Heart left ventricle (tissue), 16 donors: ENCODE measurements around the gene RALB. TPM values are rescaled to one million over a fixed set of nuclear protein-coding genes. Genes with fewer than 3 reads are reported as not detected.

Experiments
- ATAC-seq, 4 donors: fragments of 200-7000 bp; cut with Tn5 transposase; one replicate each; pipeline ENCODE4 v1.9.1; 2020 to 2022; ENCODE audit warnings: moderate library complexity in 4 of 4, mild to moderate bottlenecking in 3 of 4, moderate number of reproducible peaks in 1 of 4
- DNase-seq, 5 donors: peaks; one replicate each; pipeline ENCODE4 v3.0.0-alpha.2; 2020
- H3K27ac ChIP-seq, 12 donors: fragments of 200-600 bp; sonication (generic) in 4 of 12; one replicate each; pipeline versions ENCODE4 v1.5.0 to v1.8.0; 2016 to 2022; ENCODE audit warnings: mild to moderate bottlenecking in 2 of 12
- H3K27me3 ChIP-seq, 9 donors: fragments of 200-600 bp; sonication (generic) in 2 of 9; one replicate each; pipeline versions ENCODE4 v1.5.1 to v1.8.0; 2016 to 2022; ENCODE audit warnings: mild to moderate bottlenecking in 3 of 9
- H3K36me3 ChIP-seq, 9 donors: fragments of 200-600 bp; sonication (generic) in 2 of 9; one replicate each; pipeline versions ENCODE4 v1.5.0 to v1.8.0; 2018 to 2022; ENCODE audit warnings: mild to moderate bottlenecking in 2 of 9
- H3K4me1 ChIP-seq, 12 donors: fragments of 200-600 bp; sonication (generic) in 4 of 12; one replicate each; pipeline versions ENCODE4 v1.5.0 to v1.8.0; 2016 to 2022; ENCODE audit warnings: mild to moderate bottlenecking in 3 of 12
- H3K4me3 ChIP-seq, 12 donors: fragments of 200-600 bp; sonication (generic) in 4 of 12; one replicate each; pipeline versions ENCODE4 v1.5.0 to v1.8.0; 2017 to 2022; ENCODE audit warnings: mild to moderate bottlenecking in 9 of 12, moderate library complexity in 4 of 12
- H3K9me3 ChIP-seq, 12 donors: fragments of 200-600 bp; sonication (generic) in 4 of 12; one replicate each; pipeline versions ENCODE4 v1.5.0 to v1.8.0; 2016 to 2022; ENCODE audit warnings: mild to moderate bottlenecking in 1 of 12
- POLR2A ChIP-seq, 2 donors: fragments of 450-650 bp; IDR thresholded peaks; one replicate each; pipeline ENCODE4 v1.6.1; 2017; ENCODE audit warnings: antibody characterized with exemption in 2 of 2, mild to moderate bottlenecking in 2 of 2, moderate library complexity in 2 of 2
- WGBS, 4 donors: extraction: QIAGEN DNeasy Blood & Tissue Kit in 2 of 4; methylation state at CpG; one replicate each; pipeline versions ENCODE4 v1.1.5 to v1.1.7; 2013 to 2018; 5-methylcytosine and 5-hydroxymethylcytosine counted together
- intact Hi-C, 10 donors: fragments of 100-400 bp; cut with DNase I; formaldehyde crosslinking; loops; one replicate each; pipeline versions ENCODE4 v1.11.1 to v1.14.2; 2022
- polyA plus RNA-seq, 2 donors: library from polyadenylated mRNA; stranded (reverse); fragments of 200-250 nt; gene quantifications; one replicate each; pipeline ENCODE4 v1.2.3, GENCODE V29; 2013
- total RNA-seq, 9 donors: library from RNA; depleted of rRNA in 2 of 9; stranded (reverse); fragments of >200 nt in 2 of 9; fragmentation: NEBNext Ultra II Directional in 3 of 9; extraction: Animal tissue kit (Norgen Biotek cat#: 25700) in 3 of 9; gene quantifications; one replicate each; pipeline versions ENCODE4 v1.1.0 to v1.2.4, GENCODE V29; 2016 to 2023
- TF ChIP-seq, protein P1 (sequence below), 12 donors: fragments of 200-600 bp; sonication (generic) in 4 of 12; IDR thresholded peaks; one replicate each; pipeline versions ENCODE4 v1.5.0 to v1.8.0; 2018 to 2022; ENCODE audit warnings: antibody characterized with exemption in 12 of 12, mild to moderate bottlenecking in 5 of 12
- donor health status: ischemic (EF 13 %, LVEDD 7.1; RV severe dilation, severe dysfunction).
- donor health status: healthy with polysubstance abuse.
- donor health status: DM: no; HTN: yes; CAD: no.
- donor health status: DM: no; HTN: no; CAD: no.
- donor health status: ischemic (EF 25% LVEDD 6.9; RV normal size, moderate dysfunction).
- donor health status: ischemic (EF 25% LVEDD 5.7; RV mildly dilated, moderate dysfunction).
- donor health status: healthy.
- donor health status: DM: yes; HTN: yes; CAD: no.
- donor health status: ischemic (EF 35%, LVEDD 5.7; RV mildly dilated, moderate dysfunction).
- donor health status: nonischemic (EF 11% LVEDD 7.7; RV severe dilation, severe dysfunction).
- donor health status: DM: yes; HTN: yes; CAD: no.
- donor health status: PGD.
- donor health status: ischemic (EF 29% LVEDD 5.4; RV normal size, mild dysfunction).
- donor health status: nonischemic (EF 23%, LVEDD 6.1; RV moderate dilation, normal function).

Gene RALB
- total and polyA plus RNA-seq, 11 donors: 30.5 to 111 (median 45.1) TPM

GRCh38 chr2:120303177-120303576 is 50.5 kb downstream of the RALB start:
- no peak overlapping the region for H3K4me3 ChIP-seq
- no peaks in the 10 kb centered on the region for H3K9me3 ChIP-seq
- DNase-seq (no peak), ATAC-seq (no peak)
- intact Hi-C loops: loop anchor here in 1 of 10 donors (10.0 kb wide), 1 partner anchor 48 kb away; the partner anchor contains the start of gene RALB
- no peaks in the 10 kb centered on the region for H3K27me3 ChIP-seq
- WGBS, 4 donors: 74 to 87% (median 81%) methylated on average over 6 of the region's 6 CpGs
- TF ChIP-seq, protein P1, sequence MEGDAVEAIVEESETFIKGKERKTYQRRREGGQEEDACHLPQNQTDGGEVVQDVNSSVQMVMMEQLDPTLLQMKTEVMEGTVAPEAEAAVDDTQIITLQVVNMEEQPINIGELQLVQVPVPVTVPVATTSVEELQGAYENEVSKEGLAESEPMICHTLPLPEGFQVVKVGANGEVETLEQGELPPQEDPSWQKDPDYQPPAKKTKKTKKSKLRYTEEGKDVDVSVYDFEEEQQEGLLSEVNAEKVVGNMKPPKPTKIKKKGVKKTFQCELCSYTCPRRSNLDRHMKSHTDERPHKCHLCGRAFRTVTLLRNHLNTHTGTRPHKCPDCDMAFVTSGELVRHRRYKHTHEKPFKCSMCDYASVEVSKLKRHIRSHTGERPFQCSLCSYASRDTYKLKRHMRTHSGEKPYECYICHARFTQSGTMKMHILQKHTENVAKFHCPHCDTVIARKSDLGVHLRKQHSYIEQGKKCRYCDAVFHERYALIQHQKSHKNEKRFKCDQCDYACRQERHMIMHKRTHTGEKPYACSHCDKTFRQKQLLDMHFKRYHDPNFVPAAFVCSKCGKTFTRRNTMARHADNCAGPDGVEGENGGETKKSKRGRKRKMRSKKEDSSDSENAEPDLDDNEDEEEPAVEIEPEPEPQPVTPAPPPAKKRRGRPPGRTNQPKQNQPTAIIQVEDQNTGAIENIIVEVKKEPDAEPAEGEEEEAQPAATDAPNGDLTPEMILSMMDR (IDR thresholded peaks at IDR 0.05): no peak
- no peak for TF ChIP-seq POLR2A (IDR thresholded peaks at IDR 0.05)
- H3K4me1 ChIP-seq: no peaks in the 10 kb centered on the region
- peaks cover 0 to 56% (median 5%) of the 10 kb centered on the region in 9 donors for H3K36me3 ChIP-seq
- no peak overlapping the region for H3K27ac ChIP-seq

GRCh38 chr2:120305296-120305695 is 52.6 kb downstream of the RALB start:
- H3K9me3 ChIP-seq: no peaks in the 10 kb centered on the region
- ATAC-seq: peak in 2 of 4 donors; percentile 36 to 37
- H3K4me1 ChIP-seq: no peaks in the 10 kb centered on the region
- WGBS, 4 donors: 56 to 66% (median 60%) methylated on average over 6 of the region's 6 CpGs
- TF ChIP-seq, protein P1 (IDR thresholded peaks at IDR 0.05): peak in 9 of 12 donors; percentile 20 to 42 (median 29)
- TF ChIP-seq POLR2A (IDR thresholded peaks at IDR 0.05): no peak
- intact Hi-C loops: loop anchor here in 1 of 10 donors (10.0 kb wide), 1 partner anchor 50 kb away; the partner anchor contains the start of gene RALB
- H3K27ac ChIP-seq: no peak overlapping the region
- peaks cover 0 to 36% (median 0%) of the 10 kb centered on the region in 9 donors for H3K36me3 ChIP-seq
- DNase-seq: no peak
- no peak overlapping the region for H3K4me3 ChIP-seq
- H3K27me3 ChIP-seq: no peaks in the 10 kb centered on the region

DNA sequence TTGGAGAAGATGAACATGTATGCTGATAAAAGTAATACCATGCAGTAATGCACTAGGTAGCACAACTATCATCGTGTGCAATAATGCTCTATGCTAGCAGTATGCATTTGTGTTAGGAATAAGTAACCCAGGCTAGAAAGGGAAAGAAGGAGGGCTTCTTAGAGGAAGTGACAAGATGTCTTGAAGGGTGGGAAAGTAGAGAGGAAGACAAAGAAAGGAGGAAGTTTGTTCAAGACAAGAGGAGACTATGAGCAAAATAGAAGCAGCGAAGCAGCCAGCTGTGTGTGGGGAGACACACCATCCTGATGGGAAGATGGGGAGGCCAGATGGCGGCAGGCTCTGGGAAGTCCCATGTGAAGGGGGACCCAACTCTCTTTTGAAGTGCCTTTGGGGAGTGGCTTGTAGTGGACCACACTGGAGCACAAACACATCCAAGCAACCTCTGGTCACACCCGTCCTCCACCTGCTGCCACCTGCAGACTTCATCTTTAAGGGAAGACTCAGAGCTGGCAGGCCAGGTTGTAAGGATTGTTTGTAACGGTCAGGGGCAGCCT is 53.4 kb downstream of the RALB start:
- Histone ChIP-seq H3K27ac (no peak overlapping the region), H3K4me3 (no peak overlapping the region), H3K36me3 (peaks cover 0 to 31% (median 0%) of the 10 kb centered on the region in 9 donors), H3K4me1 (no peaks in the 10 kb centered on the region), H3K27me3 (no peaks in the 10 kb centered on the region), H3K9me3 (no peaks in the 10 kb centered on the region)
- 88 to 97% (median 96%) methylated on average over 5 of the region's 5 CpGs for WGBS, 4 donors
- TF ChIP-seq POLR2A (IDR thresholded peaks at IDR 0.05): no peak
- TF ChIP-seq, protein P1 (IDR thresholded peaks at IDR 0.05): no peak
- DNase-seq (no peak), ATAC-seq (no peak)
- intact Hi-C loops: loop anchor here in 1 of 10 donors (10.0 kb wide), 1 partner anchor 51 kb away; the partner anchor contains the start of gene RALB

DNA sequence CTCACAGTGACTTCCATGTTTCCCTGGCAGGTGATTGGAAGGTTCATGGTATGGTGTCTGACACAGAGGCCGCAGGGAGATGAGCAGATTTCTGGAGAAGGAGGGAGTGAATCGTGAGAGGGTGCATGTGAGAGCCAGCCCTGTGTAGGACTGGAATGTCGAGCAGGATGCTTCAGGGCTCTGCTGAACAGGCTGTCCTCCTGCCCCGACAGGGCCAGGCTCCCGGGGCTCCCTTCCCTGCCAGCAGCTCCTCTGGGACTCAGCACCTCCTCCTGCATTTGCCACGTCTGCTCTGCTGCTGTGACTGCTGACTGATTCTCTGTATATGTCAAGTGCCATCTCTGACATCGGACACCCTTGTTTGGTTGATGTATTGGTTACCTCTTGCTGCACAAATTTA is 54.8 kb downstream of the RALB start:
- WGBS, 4 donors: 81 to 84% (median 82%) methylated on average over 6 to 7 of the region's 7 CpGs
- no peaks in the 10 kb centered on the region for H3K9me3 ChIP-seq
- no peaks in the 10 kb centered on the region for H3K27me3 ChIP-seq
- no peak overlapping the region for H3K27ac ChIP-seq
- no peak for ATAC-seq
- TF ChIP-seq, protein P1 (IDR thresholded peaks at IDR 0.05): no peak
- TF ChIP-seq POLR2A (IDR thresholded peaks at IDR 0.05): no peak
- H3K36me3 ChIP-seq: peaks cover 0 to 18% (median 0%) of the 10 kb centered on the region in 9 donors
- no peak overlapping the region for H3K4me3 ChIP-seq
- DNase-seq: no peak
- peaks cover 0 to 3% (median under 1%) of the 10 kb centered on the region in 12 donors for H3K4me1 ChIP-seq
- intact Hi-C loops: loop anchor here in 1 of 10 donors (10.0 kb wide), 1 partner anchor 53 kb away; the partner anchor contains the start of gene RALB
